KMS-11 (cell line): ENCODE results near the gene TLX2.
A peak's percentile ranks its signal among the peaks of the same experiment; 100 is the strongest.

Experiments
- H2AFZ ChIP-seq: fragments of 200-600 bp; sonication (generic); 2 replicates; pipeline ENCODE4 v1.6.1; 2016; ENCODE audit warnings: antibody characterized with exemption, mixed run types, low read depth
- H3K27ac ChIP-seq: fragments of 200-600 bp; sonication (generic); 2 replicates; pipeline ENCODE4 v1.6.1; 2016; ENCODE audit warnings: mild to moderate bottlenecking, mixed run types
- H3K27me3 ChIP-seq: fragments of 200-600 bp; sonication (generic); 2 replicates; pipeline ENCODE4 v1.6.1; 2017; ENCODE audit warnings: mild to moderate bottlenecking, low read depth, mixed run types, moderate library complexity; ENCODE audit not compliant: insufficient read depth
- H3K36me3 ChIP-seq: fragments of 200-600 bp; sonication (generic); 2 replicates; pipeline ENCODE4 v1.6.1; 2017; ENCODE audit warnings: mild to moderate bottlenecking, mixed run types; ENCODE audit not compliant: insufficient read depth
- H3K4me1 ChIP-seq: fragments of 200-600 bp; sonication (generic); 2 replicates; pipeline ENCODE4 v1.6.1; 2016; ENCODE audit warnings: mild to moderate bottlenecking, low read depth, mixed run types; ENCODE audit not compliant: poor library complexity, severe bottlenecking
- H3K4me2 ChIP-seq: fragments of 200-600 bp; sonication (generic); 2 replicates; pipeline ENCODE4 v1.7.0; 2016; ENCODE audit warnings: mild to moderate bottlenecking, mixed run types
- H3K4me3 ChIP-seq: fragments of 200-600 bp; sonication (generic); IDR thresholded peaks from 2 replicates; pipeline ENCODE4 v1.6.1; 2017; ENCODE audit warnings: low read depth, low read length, mixed read lengths; ENCODE audit not compliant: insufficient read depth
- H3K79me2 ChIP-seq: fragments of 200-600 bp; sonication (generic); 2 replicates; pipeline ENCODE4 v1.6.1; 2016; ENCODE audit warnings: low read depth, mixed run types; ENCODE audit not compliant: insufficient read depth
- H3K9ac ChIP-seq: fragments of 200-600 bp; sonication (generic); 2 replicates; pipeline ENCODE4 v1.6.1; 2016; ENCODE audit warnings: mild to moderate bottlenecking, mixed run types
- H4K20me1 ChIP-seq: fragments of 200-600 bp; sonication (generic); 2 replicates; pipeline ENCODE4 v1.6.1; 2016; ENCODE audit warnings: mild to moderate bottlenecking, mixed run types; ENCODE audit not compliant: insufficient read depth
- CTCF ChIP-seq: fragments of 200-600 bp; sonication (generic); conservative IDR thresholded peaks from 2 replicates; pipeline ENCODE4 v1.6.1; 2017; ENCODE audit warnings: low read depth, mild to moderate bottlenecking, antibody characterized with exemption, low read length, moderate library complexity, mixed read lengths

Gene TLX2

GRCh38 chr2:74472945-74473258 is 41.3 kb upstream of the TLX2 start:
- peak overlapping the region; percentile 61; the same call in 1 of the 2 replicates for H3K9ac ChIP-seq
- H3K4me1 ChIP-seq = peaks cover 26% of the 10 kb centered on the region
- H3K79me2 ChIP-seq = peaks cover 7% of the 10 kb centered on the region; the same call in 1 of the 2 replicates
- no peaks in the 10 kb centered on the region for H3K36me3 ChIP-seq
- H3K27ac ChIP-seq = peak overlapping the region; percentile 78
- H4K20me1 ChIP-seq = no peaks in the 10 kb centered on the region
- peak overlapping the region; percentile 60 for H2AFZ ChIP-seq
- H3K27me3 ChIP-seq = no peaks in the 10 kb centered on the region
- peak overlapping the region; percentile 72 for H3K4me2 ChIP-seq
- H3K4me3 ChIP-seq = no peak overlapping the region
- no peak for TF ChIP-seq CTCF

- no peaks in the 10 kb centered on the region for H3K27me3 ChIP-seq
- no peak overlapping the region for H3K4me3 ChIP-seq
- no peak for TF ChIP-seq CTCF
- no peak overlapping the region for H3K27ac ChIP-seq
- H3K9ac ChIP-seq = no peak overlapping the region
- H3K79me2 ChIP-seq = peaks cover 7% of the 10 kb centered on the region; the same call in 1 of the 2 replicates
- H4K20me1 ChIP-seq = no peaks in the 10 kb centered on the region
- peaks cover 28% of the 10 kb centered on the region for H3K4me1 ChIP-seq
- no peaks in the 10 kb centered on the region for H3K36me3 ChIP-seq
- no peak overlapping the region for H3K4me2 ChIP-seq
- no peak overlapping the region for H2AFZ ChIP-seq
Measured at GRCh38 chr2:74474481-74474880, 39.8 kb upstream of the TLX2 start.

- Histone ChIP-seq H2AFZ (no peak overlapping the region), H3K27ac (no peak overlapping the region), H3K4me1 (peaks cover 25% of the 10 kb centered on the region), H3K36me3 (no peaks in the 10 kb centered on the region), H4K20me1 (no peaks in the 10 kb centered on the region), H3K4me3 (no peak overlapping the region), H3K79me2 (peaks cover 7% of the 10 kb centered on the region; the same call in 1 of the 2 replicates), H3K9ac (no peak overlapping the region), H3K4me2 (no peak overlapping the region), H3K27me3 (no peaks in the 10 kb centered on the region)
- peak; percentile 52 for TF ChIP-seq CTCF
Measured at GRCh38 chr2:74474899-74475298, 39.4 kb upstream of the TLX2 start.

- Histone ChIP-seq H2AFZ (no peak overlapping the region; the same call in 1 of the 2 replicates), H3K36me3 (no peaks in the 10 kb centered on the region), H3K27me3 (no peaks in the 10 kb centered on the region), H3K4me2 (peak overlapping the region; percentile 97), H3K4me1 (peaks cover 15% of the 10 kb centered on the region), H3K9ac (peak overlapping the region; percentile 90; the same call in 1 of the 2 replicates), H3K79me2 (peaks cover 18% of the 10 kb centered on the region), H3K4me3 (no peak overlapping the region), H3K27ac (no peak overlapping the region), H4K20me1 (no peaks in the 10 kb centered on the region)
- TF ChIP-seq CTCF = no peak
Measured at GRCh38 chr2:74481431-74481830, 32.8 kb upstream of the TLX2 start.
